Activated CD4-positive, alpha-beta T cell treated with anti-CD3 and anti-CD28 coated beads, Interleukin-2, amount 50 U/mL, for 4 hours (primary cell): Measurements from ENCODE around the gene IGF2BP2.
"Not testable (repeated sequence)": the region's sequence is repeated elsewhere in the genome, so short reads cannot be mapped to it uniquely, and the experiment has no call there.

Experiments used
- DNase-seq, 2 experiments: peaks; one replicate each; pipeline ENCODE4 v3.0.0-alpha.2; 2020

The IGF2BP2 gene

GRCh38 chr3:185797993-185798830 lies 26.6 kb downstream of the IGF2BP2 start:
- no peak for DNase-seq

- DNase-seq, result no peak
Measured at GRCh38 chr3:185797108-185797881, 27.5 kb downstream of the IGF2BP2 start.

- no peak for DNase-seq
Measured at GRCh38 chr3:185796431-185797107, 28.3 kb downstream of the IGF2BP2 start.

GRCh38 chr3:185793381-185793780 lies 31.5 kb downstream of the IGF2BP2 start:
- no peak for DNase-seq

GRCh38 chr3:185792955-185793354 lies 31.9 kb downstream of the IGF2BP2 start:
- no peak for DNase-seq

- no peak for DNase-seq
Measured at GRCh38 chr3:185789891-185790830, 34.7 kb downstream of the IGF2BP2 start.

- DNase-seq, result no peak
Measured at GRCh38 chr3:185789134-185789533, 35.7 kb downstream of the IGF2BP2 start.

- no peak for DNase-seq
Measured at GRCh38 chr3:185788292-185788691, 36.5 kb downstream of the IGF2BP2 start.

GRCh38 chr3:185786956-185787877 lies 37.6 kb downstream of the IGF2BP2 start:
- no peak for DNase-seq

- DNase-seq, result not testable (repeated sequence)
Measured at GRCh38 chr3:185786258-185786657, 38.6 kb downstream of the IGF2BP2 start.

- no peak for DNase-seq
Measured at GRCh38 chr3:185784317-185784716, 40.5 kb downstream of the IGF2BP2 start.

GRCh38 chr3:185781759-185782158 lies 43.1 kb downstream of the IGF2BP2 start:
- DNase-seq, result no peak

GRCh38 chr3:185779461-185779860 lies 45.4 kb downstream of the IGF2BP2 start:
- DNase-seq, result no peak

- no peak for DNase-seq
Measured at GRCh38 chr3:185778821-185779220, 46.0 kb downstream of the IGF2BP2 start.

GRCh38 chr3:185778094-185778493 lies 46.7 kb downstream of the IGF2BP2 start:
- no peak for DNase-seq

- no peak for DNase-seq
Measured at GRCh38 chr3:185770109-185770508, 54.7 kb downstream of the IGF2BP2 start.

- DNase-seq, result peak; percentile 15 to 16
Measured at GRCh38 chr3:185768578-185768982, 56.3 kb downstream of the IGF2BP2 start.

- no peak for DNase-seq
Measured at GRCh38 chr3:185767002-185767688, 57.7 kb downstream of the IGF2BP2 start.

- no peak for DNase-seq
Measured at GRCh38 chr3:185766329-185767001, 58.4 kb downstream of the IGF2BP2 start.

GRCh38 chr3:185764980-185765370 lies 59.9 kb downstream of the IGF2BP2 start:
- DNase-seq, result no peak
